Activated gamma-delta T cell (primary cell): Measurements from ENCODE around the gene OTUD7B.

Experiments
- DNase-seq: peaks from one replicate; lab custom pipeline; 2025; lab: John Stamatoyannopoulos, UW

Gene OTUD7B

GRCh38 chr1:149917571-149918144 lies 92.9 kb downstream of the OTUD7B start, which contains the start of gene SV2A:
SV2A (minus strand) TSS chr1:149917844; CDS start chr1:149913840, 4,004 bp downstream.
- peak; percentile 22 for DNase-seq

GRCh38 chr1:149916898-149917252 lies 93.7 kb downstream of the OTUD7B start:
- no peak for DNase-seq

- DNase-seq, result no peak
These were observed 94.2 kb downstream of the OTUD7B start for GRCh38 chr1:149916193-149916897.

DNA sequence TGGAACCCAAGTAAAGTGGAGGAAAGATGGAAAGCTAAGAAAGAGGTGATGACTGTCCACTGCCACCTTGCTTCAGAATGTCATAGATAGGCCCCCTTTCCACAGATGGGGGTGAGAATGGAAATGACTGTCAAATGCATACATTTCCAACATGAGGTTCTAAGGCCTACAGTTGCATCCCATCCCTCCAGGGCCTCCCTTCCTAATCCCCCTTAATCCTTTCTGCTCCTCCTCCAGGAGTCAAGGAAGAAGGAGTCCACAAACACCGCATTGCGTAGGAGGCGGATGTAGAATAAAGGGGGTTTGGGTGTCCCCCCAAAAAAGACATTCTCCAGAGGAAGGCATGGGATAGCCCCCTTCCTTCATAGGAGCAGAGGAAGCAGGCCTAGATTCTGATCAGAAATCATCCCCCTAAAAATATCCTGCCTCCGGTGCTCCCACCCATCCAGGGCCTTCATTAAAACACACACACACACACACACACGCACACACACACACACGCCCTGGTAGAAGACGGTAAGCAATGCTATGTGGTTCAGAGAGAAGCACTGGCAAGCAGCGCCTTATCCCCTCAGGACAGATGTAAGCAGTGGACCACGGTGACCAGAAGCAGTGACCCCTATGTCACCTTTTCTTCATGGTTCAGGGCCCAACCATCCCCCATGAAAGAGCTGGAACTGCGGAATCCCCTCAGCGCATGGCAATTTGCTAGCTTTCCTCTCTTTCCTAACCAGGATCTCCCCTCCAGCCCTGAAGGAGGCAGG lies 94.9 kb downstream of the OTUD7B start:
- no peak for DNase-seq

DNA sequence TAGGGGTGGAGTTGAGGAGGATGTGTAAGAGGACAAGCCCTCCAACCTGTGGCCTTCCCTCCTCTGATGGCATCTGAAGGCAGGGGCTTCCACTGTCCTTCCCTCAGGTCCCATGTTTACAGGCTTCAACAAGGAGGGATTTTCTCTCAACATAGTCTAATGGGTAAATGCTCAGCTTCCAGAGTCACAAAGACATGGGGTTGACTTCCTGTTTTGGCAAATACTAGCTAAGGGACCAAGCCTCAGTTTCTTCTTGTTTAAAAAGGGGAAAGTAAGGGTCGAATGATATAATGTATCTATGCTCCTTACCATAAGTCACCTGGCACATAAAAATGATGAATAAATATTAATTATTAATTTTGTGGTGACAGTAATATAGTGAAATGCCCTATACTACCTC lies 96.0 kb downstream of the OTUD7B start:
- DNase-seq, result no peak

GRCh38 chr1:149906570-149907075 lies 103.9 kb downstream of the OTUD7B start:
- no peak for DNase-seq

GRCh38 chr1:149903836-149904491 lies 106.6 kb downstream of the OTUD7B start:
- DNase-seq, result no peak

- peak; percentile 49 for DNase-seq
These were observed 110.9 kb downstream of the OTUD7B start, which contains the start of gene BOLA1 for GRCh38 chr1:149899460-149900284. BOLA1 (plus strand) TSS chr1:149899568; CDS start chr1:149900060, 492 bp downstream.

GRCh38 chr1:149896575-149896974 lies 114.0 kb downstream of the OTUD7B start:
- DNase-seq, result no peak

DNA sequence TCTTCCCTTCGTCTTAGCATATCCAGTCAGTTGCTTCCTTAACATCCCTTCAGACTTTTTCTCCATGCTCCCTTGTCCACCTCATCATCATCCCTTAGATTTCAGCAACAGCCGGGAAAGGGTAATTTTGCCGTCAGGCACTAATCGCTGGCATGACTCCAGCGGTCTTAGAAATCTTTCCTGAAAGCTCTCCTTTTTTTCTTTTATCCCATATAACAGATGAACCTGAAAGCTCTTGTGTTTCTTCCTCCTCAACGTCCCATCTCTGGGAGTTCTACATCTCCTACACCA lies 121.6 kb downstream of the OTUD7B start:
- no peak for DNase-seq

- DNase-seq, result peak; percentile 42
These were observed 122.1 kb downstream of the OTUD7B start for GRCh38 chr1:149888247-149888998.
